Stimulated activated effector memory CD8-positive, alpha-beta T cell treated with anti-CD3 and anti-CD28 coated beads, Interleukin-12 subunit alpha, Interleukin-12 subunit beta, amount 100 ng/mL, for 72 hours (primary cell): ENCODE results near the gene LRIT2.

ENCODE experiments used
- ATAC-seq: fragments of 150-1000 bp; cut with Tn5 transposase; 2 replicates; pipeline ENCODE4 v1.10.0; 2021
- DNase-seq, 2 donors: peaks; one replicate each; pipeline ENCODE4 v3.0.0; 2021 to 2022; ENCODE audit warnings: low spot score in 2 of 2
- H3K27ac Mint-ChIP-seq: one replicate; pipeline ENCODE4 v1.8.0; 2022; ENCODE audit warnings: mild to moderate bottlenecking, mixed read lengths
- H3K36me3 Mint-ChIP-seq: one replicate; pipeline ENCODE4 v1.8.0; 2022; ENCODE audit warnings: mild to moderate bottlenecking, mixed read lengths
- H3K4me1 Mint-ChIP-seq: one replicate; pipeline ENCODE4 v1.8.0; 2022; ENCODE audit warnings: mixed read lengths
- H3K4me3 Mint-ChIP-seq: one replicate; pipeline ENCODE4 v1.8.0; 2022; ENCODE audit warnings: mild to moderate bottlenecking, mixed read lengths
- H3K9me3 Mint-ChIP-seq: one replicate; pipeline ENCODE4 v1.8.0; 2022; ENCODE audit warnings: mixed read lengths

The LRIT2 gene, protein sequence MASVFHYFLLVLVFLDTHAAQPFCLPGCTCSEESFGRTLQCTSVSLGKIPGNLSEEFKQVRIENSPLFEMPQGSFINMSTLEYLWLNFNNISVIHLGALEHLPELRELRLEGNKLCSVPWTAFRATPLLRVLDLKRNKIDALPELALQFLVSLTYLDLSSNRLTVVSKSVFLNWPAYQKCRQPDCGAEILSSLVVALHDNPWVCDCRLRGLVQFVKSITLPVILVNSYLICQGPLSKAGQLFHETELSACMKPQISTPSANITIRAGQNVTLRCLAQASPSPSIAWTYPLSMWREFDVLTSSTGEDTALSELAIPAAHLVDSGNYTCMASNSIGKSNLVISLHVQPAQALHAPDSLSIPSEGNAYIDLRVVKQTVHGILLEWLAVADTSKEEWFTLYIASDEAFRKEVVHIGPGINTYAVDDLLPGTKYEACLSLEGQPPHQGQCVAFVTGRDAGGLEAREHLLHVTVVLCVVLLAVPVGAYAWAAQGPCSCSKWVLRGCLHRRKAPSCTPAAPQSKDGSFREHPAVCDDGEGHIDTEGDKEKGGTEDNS

DNA sequence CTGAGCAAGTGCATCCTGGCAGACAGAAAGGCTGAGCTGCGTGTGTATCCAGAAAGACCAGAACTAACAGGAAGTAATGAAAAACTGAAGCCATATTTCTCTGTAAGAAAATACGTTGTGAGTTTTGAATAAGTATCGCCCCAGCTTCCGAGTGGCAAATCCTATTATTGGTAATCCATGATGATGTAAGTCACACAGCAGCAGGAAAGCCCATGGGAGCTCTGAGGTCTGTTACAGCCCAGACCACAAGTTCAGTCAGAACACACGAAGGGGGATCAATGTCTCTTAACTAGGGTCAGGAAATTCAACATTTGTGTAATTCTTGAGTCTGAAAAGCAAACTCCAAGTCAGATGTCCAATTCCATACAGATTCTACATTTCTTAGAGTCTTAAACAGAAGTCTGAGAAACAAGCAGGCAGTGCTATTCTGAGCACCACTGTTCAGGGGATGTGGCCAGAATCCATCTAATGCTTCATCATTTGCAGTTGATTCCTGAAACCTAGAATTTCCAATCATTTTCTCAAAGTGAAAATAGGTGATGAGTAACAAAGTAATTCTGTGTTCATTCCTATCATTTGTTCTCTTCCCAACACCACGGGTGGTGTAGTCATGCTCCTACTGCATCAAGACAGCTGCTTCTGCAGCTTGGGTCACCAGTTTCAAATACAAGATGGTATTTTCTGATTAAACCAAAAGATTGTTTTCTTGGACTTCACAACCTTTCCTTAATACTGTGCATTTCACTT is at the start of gene LRIT2:
LRIT2 (minus strand) TSS at position 118 of the 747 bp plus-strand sequence; CDS start at position 94, 24 bp downstream.
- Mint-ChIP-seq H3K27ac (no peak within 1 kb of the TSS), H3K4me3 (no peak within 1 kb of the TSS), H3K9me3 (no peaks in the 10 kb centered on the region), H3K4me1 (no peaks in the 10 kb centered on the region), H3K36me3 (no peaks in the 10 kb centered on the region)
- DNase-seq (no peak), ATAC-seq (no peak)

DNA sequence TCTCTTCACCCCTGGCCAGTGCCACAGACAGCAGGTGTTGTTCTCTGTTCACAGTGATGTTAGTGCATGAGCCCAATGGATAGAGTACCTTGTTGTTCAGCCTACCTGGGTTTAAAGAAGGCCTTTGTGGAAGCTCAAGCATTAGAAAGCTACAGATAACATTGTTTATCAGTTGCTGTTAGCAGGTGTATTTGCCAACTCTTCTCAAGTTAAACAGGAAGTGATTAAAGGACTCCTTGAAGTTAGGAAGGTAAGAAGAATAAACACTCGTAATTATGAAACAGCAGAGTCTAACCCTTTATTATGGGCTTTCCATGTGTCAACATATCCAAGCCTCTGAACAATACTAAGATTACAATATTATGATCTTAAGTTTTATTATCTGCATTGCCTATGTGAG is 45.4 kb upstream of the LRIT2 start:
- Mint-ChIP-seq H3K9me3 (no peaks in the 10 kb centered on the region), H3K27ac (no peak overlapping the region), H3K36me3 (no peaks in the 10 kb centered on the region), H3K4me1 (peaks cover 18% of the 10 kb centered on the region), H3K4me3 (no peak overlapping the region)
- DNase-seq: no peak
- ATAC-seq: no peak

DNA sequence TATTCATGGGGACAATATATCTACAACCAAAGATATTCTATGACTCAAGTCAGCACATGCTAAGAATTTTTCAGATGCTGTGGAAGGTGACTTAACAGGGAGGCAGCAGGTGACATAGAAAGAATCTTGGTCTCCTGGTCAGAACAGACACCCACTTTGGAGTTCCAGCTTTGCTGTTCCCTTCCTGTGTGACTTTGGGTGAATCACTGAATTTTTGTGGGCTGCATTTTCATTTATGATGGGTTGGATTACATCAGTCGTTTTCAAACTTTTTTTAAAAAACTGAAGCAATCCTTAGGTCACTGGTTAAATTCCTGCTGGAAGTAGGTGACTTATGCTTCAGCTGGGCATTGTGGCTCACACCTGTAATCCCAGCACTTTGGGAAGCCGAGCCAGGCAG is 44.4 kb upstream of the LRIT2 start:
- Mint-ChIP-seq H3K9me3 (no peaks in the 10 kb centered on the region), H3K27ac (no peak overlapping the region), H3K4me3 (no peak overlapping the region), H3K36me3 (no peaks in the 10 kb centered on the region), H3K4me1 (peaks cover 20% of the 10 kb centered on the region)
- DNase-seq: no peak
- no peak for ATAC-seq

DNA sequence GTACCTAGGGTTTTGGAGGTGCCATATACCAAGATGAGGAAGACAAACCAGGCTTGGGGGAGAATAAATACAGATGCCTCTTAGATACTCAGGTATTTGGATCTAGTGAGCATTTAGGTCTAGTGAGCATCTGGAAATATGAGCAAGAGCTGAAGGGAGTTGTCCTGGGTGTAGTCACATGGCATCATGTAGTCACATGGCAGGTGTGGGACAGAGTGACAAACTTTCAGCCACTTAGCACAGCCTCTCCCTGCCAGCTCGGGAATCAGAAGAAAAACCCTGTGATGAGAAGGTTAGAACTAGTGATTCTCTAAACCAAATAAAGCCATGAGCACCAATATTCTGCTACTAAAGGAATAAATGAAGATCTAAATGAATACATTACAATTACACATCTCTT is 43.8 kb upstream of the LRIT2 start:
- no peak overlapping the region for H3K27ac Mint-ChIP-seq
- no peaks in the 10 kb centered on the region for H3K36me3 Mint-ChIP-seq
- no peak overlapping the region for H3K4me3 Mint-ChIP-seq
- DNase-seq: no peak
- no peaks in the 10 kb centered on the region for H3K9me3 Mint-ChIP-seq
- no peak for ATAC-seq
- H3K4me1 Mint-ChIP-seq: peaks cover 26% of the 10 kb centered on the region

DNA sequence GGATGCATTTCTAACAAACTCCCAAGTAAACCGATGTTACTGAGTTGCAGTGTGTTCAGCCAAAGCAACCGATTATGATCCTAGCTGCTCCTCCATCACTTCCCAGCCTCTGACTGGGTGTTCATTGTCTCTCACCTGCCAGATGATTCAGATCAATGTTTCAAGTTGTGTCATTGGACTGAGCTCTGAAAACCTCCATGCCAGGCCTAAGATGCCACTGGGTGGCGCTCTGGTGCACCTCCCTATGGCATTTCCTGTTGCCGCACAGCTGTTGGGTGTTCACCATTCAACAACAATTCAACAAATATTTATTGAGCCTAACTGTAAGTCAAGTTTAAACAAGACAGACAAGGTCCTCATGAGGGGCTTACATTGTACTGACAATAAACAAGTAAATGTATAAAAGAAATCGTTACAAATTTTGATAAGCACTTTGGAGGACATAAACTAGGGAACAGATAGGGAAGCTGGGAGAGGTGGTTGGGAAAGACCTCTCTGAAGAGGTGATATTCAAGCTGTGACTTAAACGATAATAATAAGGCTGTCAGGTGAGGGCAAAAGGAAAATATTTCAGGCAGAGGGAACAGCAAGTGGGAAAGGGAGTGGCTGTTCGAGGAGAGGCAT is 42.3 kb upstream of the LRIT2 start:
- DNase-seq (peak; percentile 73 to 88), ATAC-seq (peak; percentile 94)

DNA sequence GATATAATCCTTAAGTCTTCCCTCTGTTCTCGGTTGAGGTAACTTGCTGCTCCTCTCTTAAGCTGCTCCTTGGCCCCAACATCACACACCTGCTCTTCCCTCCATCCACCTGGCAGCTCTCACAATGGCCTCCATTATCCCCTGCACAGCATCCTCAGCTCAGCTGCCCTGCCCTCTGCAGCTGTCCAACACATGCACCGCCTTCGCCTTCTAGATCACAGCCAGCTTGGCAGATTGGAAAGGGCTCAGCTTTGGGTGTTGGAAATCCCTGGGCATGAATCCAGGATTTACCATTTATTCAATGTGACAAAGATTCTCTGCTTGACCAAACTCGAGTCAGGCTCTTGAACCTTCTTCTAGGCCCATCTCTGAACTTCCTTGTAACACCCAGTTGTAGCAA is 40.1 kb upstream of the LRIT2 start:
- H3K4me1 Mint-ChIP-seq: peaks cover 23% of the 10 kb centered on the region
- DNase-seq (no peak), ATAC-seq (no peak)
- H3K27ac Mint-ChIP-seq: peak overlapping the region; percentile 58
- H3K4me3 Mint-ChIP-seq: no peak overlapping the region
- H3K36me3 Mint-ChIP-seq: no peaks in the 10 kb centered on the region
- H3K9me3 Mint-ChIP-seq: no peaks in the 10 kb centered on the region

More for the DNA sequence above, 42.3 kb upstream of the LRIT2 start:
- H3K27ac Mint-ChIP-seq: no peak overlapping the region
- H3K9me3 Mint-ChIP-seq: no peaks in the 10 kb centered on the region
- no peaks in the 10 kb centered on the region for H3K36me3 Mint-ChIP-seq
- no peak overlapping the region for H3K4me3 Mint-ChIP-seq
- peaks cover 26% of the 10 kb centered on the region for H3K4me1 Mint-ChIP-seq

DNA sequence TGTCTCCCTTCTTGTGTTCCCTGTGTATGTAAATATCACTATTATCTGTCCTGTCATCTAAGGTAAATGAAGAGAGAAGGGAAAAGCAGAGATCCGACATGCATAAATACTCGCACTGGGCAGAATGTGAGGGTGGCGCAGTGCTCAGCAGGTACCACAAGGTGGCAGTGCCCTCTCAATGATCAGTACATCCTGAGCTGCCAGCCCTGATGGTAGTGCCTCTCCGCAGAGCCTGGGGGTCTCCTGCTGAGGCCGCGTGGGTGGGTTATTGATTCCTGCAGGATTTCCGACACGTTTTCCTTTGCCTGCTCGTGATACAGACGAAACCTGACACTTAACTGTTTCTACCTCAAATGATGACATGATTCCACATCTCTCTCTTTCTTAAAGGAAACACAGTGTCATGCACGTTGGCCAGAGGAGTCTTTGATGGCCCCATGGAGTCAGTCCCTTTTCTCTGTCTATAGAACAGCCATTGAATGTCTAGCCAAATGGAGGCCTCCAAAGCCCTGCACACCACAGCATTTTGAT is 39.3 kb upstream of the LRIT2 start:
- Mint-ChIP-seq H3K9me3 (no peaks in the 10 kb centered on the region), H3K4me1 (peaks cover 21% of the 10 kb centered on the region), H3K4me3 (no peak overlapping the region), H3K36me3 (no peaks in the 10 kb centered on the region), H3K27ac (no peak overlapping the region)
- DNase-seq: peak; percentile 54 to 85
- ATAC-seq: peak; percentile 83

DNA sequence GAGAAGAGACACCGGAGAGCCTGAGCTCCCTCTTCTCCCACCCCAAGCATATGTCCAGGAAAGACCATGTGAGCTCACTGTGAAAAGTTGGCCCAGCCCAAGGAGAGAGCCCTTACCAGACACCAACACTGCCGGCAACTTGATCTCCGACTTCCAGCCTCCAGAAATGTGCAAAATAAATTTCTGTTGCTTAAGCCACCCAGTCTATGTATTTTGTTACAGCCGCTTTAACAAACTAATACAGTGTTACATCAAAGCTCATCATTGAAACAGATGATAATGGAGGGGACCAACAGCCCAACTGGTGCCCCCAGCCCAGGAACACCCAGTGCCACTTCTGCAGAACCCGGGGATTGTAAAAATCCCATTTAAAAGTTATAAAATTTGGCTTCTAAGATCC is 38.4 kb upstream of the LRIT2 start:
- Mint-ChIP-seq H3K9me3 (no peaks in the 10 kb centered on the region), H3K4me1 (peaks cover 21% of the 10 kb centered on the region), H3K4me3 (no peak overlapping the region), H3K27ac (no peak overlapping the region), H3K36me3 (no peaks in the 10 kb centered on the region)
- ATAC-seq (no peak), DNase-seq (no peak)

DNA sequence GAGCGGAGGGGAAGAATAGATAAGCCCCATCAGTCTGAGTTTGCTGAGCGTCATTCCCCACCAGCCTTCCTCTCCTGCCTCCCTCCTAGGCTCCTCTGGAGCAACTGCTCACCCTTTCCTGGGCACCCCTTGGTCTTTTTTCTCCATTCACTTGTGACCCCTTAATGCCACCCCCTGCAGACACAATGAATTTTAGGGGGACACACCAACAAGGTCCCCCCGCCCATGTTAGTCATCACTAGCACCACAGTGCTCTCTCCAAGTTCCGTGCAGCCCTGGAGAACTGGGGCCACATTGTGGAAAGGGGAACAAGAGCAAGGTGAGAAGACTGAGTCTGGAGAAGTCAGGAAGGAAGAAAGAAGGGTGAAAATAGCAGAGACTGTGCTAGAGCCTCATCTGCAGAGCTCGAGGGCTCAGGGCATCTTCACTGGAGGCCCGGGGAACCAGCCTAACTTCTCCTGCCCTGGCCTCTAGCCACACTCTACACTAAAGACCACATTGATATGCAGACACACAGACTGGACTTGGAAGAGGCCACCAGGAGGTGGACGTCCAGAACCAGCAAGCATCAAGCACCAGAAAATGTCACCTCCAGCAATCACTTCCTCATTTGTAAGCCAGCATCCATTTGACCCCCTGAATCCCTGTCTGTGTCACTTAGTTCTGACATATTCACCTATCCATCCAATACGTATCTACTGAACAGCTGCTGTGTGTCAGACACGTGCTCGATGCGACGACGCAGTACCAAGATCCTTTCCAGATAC is 37.0 kb upstream of the LRIT2 start:
- no peak overlapping the region for H3K27ac Mint-ChIP-seq
- DNase-seq (no peak), ATAC-seq (no peak)
- peaks cover 13% of the 10 kb centered on the region for H3K4me1 Mint-ChIP-seq
- no peak overlapping the region for H3K4me3 Mint-ChIP-seq
- no peaks in the 10 kb centered on the region for H3K9me3 Mint-ChIP-seq
- no peaks in the 10 kb centered on the region for H3K36me3 Mint-ChIP-seq

DNA sequence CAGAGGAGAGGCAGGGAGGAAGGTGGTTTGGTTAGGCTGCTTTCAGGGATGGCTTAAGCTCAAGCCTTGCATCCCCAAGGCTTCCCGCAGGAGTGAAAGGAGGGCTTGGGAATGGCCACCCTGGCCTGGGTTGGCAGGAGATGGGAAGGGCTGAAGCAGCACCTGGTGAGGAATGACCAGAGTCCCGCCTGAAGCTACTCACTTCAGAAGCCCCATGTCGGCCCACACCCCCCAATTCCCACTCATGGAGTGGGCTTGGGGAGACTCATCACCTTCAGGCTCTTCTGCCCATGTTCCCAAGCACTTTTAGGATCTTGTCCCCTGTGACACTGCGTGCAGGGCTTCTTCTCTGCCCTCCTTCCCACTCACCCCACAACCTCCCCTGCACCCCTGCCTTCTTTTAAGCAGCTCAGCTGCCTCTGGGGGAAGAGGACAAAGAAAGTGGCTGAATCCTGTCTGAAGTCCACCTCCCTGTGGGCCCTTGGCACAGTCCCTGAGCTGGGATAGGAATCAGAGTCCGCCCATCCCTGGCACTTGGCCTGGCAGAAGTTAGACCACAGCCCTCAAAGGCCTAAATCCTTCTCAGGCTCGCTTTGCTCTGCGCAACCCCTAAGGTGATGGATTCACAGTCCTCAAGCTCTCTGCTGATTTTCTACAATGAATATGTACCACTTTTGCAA is 36.0 kb upstream of the LRIT2 start:
- H3K27ac Mint-ChIP-seq: no peak overlapping the region
- H3K4me3 Mint-ChIP-seq: no peak overlapping the region
- no peak for DNase-seq
- ATAC-seq: no peak
- no peaks in the 10 kb centered on the region for H3K9me3 Mint-ChIP-seq
- no peaks in the 10 kb centered on the region for H3K36me3 Mint-ChIP-seq
- peaks cover 9% of the 10 kb centered on the region for H3K4me1 Mint-ChIP-seq

DNA sequence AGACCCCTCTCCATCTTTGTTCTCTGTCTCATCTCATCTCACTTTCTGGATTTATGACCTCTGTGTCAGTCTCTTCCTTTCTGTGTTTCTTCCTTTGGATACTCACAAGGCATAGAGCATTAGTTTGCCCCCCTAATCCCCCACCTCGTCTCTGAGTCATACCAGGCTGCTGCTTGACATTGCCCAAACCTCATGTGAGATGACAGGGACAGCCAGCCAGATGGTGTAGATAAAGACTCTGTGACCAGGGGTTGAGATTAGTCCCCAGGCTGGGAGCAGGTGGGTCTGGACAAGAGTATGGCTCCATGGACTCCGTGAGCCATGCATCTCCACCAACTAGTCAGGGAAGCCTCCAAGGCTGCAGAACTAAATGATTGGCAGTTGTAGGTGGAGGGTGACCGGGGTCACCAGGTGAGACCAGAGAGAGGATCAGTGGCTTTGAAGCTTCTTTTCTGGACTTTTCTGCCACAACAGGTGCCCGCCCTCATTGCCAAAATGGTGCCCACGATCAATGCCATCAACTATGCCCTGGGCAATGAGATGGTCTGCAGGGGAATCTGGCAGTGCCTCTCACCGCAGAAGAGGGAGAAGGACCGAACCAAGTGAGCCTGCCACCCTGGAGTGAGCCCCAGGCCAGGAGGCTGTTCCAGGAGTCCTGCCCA is 32.8 kb upstream of the LRIT2 start:
- H3K4me3 Mint-ChIP-seq: no peak overlapping the region
- DNase-seq (no peak), ATAC-seq (no peak)
- H3K4me1 Mint-ChIP-seq: no peaks in the 10 kb centered on the region
- H3K36me3 Mint-ChIP-seq: no peaks in the 10 kb centered on the region
- H3K27ac Mint-ChIP-seq: no peak overlapping the region
- no peaks in the 10 kb centered on the region for H3K9me3 Mint-ChIP-seq

DNA sequence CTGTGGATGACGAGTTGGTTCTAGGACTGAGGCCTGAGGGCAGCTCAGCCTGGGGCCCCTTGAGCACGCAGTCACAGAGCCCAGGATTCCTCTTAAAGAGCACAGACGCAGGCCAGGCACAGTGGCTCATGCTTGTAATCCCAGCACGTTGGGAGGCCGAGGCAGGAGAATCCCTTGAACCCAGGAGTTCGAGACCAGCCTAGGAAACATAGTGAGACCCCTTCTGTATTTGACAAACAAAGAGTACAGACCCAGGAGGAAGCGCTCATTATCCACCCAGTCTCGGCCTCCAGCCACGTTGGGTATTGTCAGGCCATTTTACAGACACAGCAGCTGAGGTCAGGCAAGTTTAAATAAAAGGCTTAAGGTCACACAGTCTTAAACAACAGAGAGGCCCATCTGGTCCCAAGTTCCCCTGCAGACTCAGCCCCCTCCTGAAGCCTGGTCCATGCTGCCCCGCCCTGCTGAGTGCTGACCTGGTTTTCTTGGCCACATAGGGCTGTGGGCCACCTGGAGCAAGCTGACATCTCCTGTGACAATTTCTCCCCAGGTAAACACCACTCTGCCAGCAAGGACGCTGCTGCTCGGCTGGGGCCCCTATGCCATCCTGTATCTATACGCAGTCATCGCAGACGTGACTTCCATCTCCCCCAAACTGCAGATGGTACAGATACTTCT is 32.1 kb upstream of the LRIT2 start:
- DNase-seq (no peak), ATAC-seq (no peak)
- Mint-ChIP-seq H3K36me3 (no peaks in the 10 kb centered on the region), H3K4me3 (no peak overlapping the region), H3K9me3 (no peaks in the 10 kb centered on the region), H3K27ac (no peak overlapping the region), H3K4me1 (no peaks in the 10 kb centered on the region)

DNA sequence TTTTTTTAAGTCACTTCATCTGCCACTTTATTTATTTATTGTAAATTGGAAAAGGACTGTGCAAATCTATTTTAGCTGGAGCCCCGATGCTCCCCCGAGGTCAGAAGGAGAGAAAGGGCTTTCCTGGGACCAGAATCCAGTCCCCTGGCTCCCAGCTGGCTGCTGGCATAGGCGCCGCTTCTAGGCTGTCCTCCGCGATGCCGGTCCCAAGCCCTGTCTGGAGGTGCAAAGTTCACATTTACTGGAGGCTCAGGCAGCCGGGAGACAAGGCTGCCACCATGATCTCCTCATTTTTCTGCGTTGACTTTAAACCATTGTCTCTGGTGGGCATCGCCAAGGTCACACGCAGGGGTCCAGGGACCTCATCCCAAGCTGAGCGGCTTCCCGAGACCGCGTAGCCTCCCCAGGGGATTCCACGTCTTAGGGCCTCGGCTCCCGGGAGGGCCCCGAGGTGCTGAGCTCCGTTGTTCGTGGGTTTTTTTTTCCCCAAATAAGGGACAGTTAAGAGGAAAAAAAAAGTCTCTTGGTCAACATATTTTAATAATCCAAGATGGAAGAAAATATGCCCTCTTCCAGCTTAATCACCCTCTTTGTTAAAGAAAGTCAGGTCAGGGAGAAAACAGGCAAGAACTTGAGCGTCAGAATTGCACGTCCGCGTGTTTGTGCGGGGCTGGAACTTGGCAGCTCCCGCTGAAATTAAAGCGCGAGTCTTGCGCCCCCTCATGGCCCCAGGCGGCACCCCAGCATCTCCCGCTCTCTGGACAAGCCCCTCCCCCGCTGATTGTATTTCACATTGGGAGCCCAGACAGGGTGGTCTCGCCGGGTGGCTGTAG is 31.4 kb upstream of the LRIT2 start:
- Mint-ChIP-seq H3K4me1 (no peaks in the 10 kb centered on the region), H3K4me3 (no peak overlapping the region), H3K9me3 (no peaks in the 10 kb centered on the region), H3K36me3 (no peaks in the 10 kb centered on the region), H3K27ac (no peak overlapping the region)
- ATAC-seq (peak; percentile 65), DNase-seq (peak; percentile 25 to 75)
